HEK293 (cell line): ENCODE measurements around the gene KREMEN1.

Experiments
- CTCF ChIP-seq: fragments of 450-650 bp; formaldehyde crosslinking; IDR thresholded peaks from 2 replicates; pipeline ENCODE4 v1.5.1; 2016; ENCODE audit warnings: missing biosample characterization, missing genetic modification characterization
- PBX3 ChIP-seq: sonication (generic); formaldehyde crosslinking; IDR thresholded peaks from 2 replicates; pipeline ENCODE4 v1.8.1; 2022; ENCODE audit warnings: mild to moderate bottlenecking, moderate library complexity, missing genetic modification reagents
- ZBTB49 ChIP-seq: fragments of 450-650 bp; formaldehyde crosslinking; IDR thresholded peaks from 2 replicates; pipeline ENCODE4 v1.5.1; 2016; ENCODE audit warnings: missing biosample characterization, missing genetic modification characterization, low read depth
- ZNF24 ChIP-seq: fragments of 450-650 bp; formaldehyde crosslinking; IDR thresholded peaks from 2 replicates; pipeline ENCODE4 v1.5.1; 2016; ENCODE audit warnings: missing biosample characterization, missing genetic modification characterization
- TF ChIP-seq, protein P1 (sequence below): fragments of 450-650 bp; formaldehyde crosslinking; IDR thresholded peaks from 2 replicates; pipeline ENCODE4 v1.5.1; 2016; ENCODE audit warnings: missing biosample characterization, missing genetic modification characterization

DNA sequence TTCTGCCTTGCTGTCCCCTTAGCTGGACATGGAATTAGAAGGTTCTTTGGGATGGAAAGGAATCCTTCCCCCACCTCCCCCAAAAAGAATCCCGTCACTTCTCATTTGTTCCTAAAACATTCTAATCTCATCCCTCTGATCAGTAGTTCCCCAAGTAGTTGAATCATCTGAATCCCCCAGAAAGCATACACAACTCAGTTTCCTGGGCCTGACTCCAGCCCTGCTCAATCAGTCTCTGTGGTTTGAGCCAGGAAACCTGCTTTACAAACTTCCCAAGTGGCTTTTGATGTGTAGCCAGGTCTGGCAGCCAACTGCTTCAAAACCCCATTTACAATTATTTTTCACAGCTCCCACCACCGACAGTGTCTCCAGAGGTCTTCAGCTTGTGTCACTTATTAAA lies 31.4 kb upstream of the KREMEN1 start:
- TF ChIP-seq CTCF (tag by site-specific recombination) (no peak), PBX3 (CRISPR knock-in tag) (no peak), ZBTB49 (tag by site-specific recombination) (no peak), ZNF24 (no peak)
- TF ChIP-seq, protein P1, sequence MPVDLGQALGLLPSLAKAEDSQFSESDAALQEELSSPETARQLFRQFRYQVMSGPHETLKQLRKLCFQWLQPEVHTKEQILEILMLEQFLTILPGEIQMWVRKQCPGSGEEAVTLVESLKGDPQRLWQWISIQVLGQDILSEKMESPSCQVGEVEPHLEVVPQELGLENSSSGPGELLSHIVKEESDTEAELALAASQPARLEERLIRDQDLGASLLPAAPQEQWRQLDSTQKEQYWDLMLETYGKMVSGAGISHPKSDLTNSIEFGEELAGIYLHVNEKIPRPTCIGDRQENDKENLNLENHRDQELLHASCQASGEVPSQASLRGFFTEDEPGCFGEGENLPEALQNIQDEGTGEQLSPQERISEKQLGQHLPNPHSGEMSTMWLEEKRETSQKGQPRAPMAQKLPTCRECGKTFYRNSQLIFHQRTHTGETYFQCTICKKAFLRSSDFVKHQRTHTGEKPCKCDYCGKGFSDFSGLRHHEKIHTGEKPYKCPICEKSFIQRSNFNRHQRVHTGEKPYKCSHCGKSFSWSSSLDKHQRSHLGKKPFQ (tag by site-specific recombination): no peak
